SKM-1 (cell line): ENCODE results near the gene DRC3.
"Not testable (repeated sequence)": the region's sequence is repeated elsewhere in the genome, so short reads cannot be mapped to it uniquely, and the experiment has no call there.

Experiments
- DNase-seq: peaks from one replicate; lab custom pipeline; 2025; ENCODE audit not compliant: unreplicated experiment; lab: John Stamatoyannopoulos, UW

Gene DRC3

DNA sequence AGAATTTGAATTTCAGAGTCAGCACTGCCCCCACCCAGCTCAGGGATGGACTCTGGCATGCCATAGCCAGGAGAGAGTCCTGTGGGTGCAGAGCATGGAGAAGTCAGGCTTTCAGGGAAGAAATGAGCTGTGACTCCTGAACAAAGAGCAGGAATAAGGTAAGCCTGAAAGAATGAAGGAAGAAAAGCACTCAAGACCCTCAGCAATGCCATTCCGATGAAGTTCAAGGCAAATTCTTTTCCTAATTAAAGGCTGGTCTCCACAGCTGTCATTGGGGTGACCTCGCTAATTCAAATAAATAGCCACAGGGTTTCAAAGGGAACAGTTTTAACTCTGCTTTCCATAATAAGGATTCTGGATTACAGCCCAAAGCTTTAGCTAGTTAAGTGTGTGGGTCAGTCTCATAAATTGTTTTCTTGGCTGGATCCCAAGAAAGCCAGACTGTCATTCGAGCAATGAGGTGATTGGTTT is 32.2 kb upstream of the DRC3 start:
- DNase-seq, result no peak

DNA sequence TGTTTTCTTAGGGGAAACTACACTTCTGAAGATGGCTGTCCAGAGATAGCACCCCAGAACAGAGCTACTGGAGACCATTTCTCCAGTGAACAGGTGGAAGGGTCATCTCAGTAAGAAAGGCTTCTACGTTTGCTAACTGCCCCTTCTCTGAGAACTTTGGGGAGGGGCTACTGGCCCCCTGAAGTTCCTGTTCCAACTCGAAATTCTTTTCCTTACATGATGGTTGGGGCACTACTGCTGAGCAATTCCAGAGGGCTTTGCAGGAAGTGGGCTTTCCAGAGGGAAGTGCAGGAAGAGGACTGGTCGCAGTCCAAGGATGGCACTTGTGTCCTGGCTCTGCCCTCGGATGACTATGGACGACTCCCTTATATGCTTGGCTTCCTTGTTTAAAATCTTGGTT is 31.6 kb upstream of the DRC3 start:
- DNase-seq, result no peak

DNA sequence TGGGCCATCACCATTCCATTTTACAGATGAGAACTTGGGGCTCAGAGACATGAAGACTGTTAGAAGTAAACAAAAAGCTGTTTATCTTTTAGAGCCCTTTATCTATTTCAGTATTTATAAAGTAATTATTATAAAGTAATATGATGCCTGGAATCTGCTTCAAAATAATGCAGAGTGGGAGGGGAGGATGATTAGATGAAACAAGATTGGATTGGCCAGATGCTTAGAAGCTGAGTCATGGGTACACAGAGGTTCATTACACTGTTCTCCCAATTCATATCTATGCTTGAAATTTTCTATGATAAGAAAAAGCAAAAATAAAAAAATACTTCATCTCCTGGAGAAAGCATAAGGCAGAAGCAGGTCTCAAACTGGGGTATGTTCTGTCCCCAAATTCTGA is 29.8 kb upstream of the DRC3 start:
- no peak for DNase-seq

DNA sequence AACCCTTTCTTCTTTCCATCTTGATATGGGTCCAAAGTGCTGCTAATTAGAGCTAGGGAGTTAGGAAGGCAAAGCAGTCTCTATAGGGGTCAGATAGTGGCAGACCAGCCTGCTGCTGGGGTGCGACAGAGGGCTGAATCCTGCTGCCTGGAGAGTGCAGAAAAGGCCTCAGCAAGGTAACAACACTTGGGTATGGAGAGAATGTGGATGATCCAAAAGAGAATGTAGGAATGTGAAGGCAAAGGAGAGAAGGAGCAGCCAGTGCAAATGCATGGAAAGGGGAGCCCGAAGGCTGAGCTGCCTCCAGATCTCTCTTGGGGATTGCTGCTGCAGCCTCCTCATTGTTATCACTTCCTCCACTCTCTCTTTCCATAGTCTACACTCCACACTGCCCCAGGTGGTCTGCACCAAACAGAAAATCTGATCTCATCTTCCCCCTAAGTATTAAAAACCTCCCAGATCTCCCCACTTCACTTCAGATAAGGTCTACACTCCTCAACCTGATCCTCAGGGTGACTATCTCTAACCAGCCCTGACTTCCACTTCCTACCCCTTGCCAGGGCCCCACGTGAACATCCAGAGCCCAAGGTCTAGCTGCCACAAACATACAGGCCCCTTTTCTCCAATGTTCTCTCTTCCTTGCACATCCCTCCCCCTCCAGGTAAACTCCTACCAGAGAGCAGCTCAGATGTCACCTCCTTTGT is 29.2 kb upstream of the DRC3 start:
- DNase-seq, result no peak

DNA sequence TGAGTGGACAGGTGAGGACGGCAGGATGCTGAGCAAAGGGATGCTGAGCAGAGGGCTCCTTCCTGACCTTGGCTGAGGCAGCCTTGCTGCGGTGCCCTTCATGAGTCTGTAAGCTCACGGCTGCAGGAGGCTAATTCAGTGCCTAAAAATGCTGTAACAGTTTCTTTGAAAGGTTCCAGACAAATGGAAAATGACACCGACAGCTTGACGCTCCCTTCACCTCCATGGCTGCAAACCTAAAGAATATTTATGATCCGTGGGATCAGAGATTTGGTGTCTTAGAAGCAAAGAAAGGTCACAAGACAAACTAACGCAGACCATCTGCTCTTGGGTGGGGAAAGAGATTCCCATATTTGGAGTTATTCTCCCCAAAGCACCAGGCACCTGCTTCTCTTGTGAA is 28.4 kb upstream of the DRC3 start:
- DNase-seq, result no peak

DNA sequence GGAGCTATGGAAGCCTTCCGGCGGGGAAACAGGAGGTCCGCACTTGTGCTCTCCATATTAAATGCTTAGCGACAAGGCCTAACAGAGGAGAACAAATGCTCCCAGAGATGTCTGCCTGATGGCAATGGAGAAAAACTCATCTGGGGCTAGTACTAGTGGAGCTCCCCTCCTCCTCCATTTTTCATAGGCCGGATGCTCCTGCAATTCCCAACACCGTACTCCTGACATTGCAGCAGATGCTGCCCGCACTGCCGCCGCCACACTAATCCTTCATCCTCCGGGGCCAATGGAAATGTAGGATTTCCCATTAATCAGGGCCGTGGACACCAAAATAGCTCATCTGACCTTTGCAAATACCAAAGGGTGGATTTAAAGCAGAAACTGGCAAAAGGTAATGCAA is 27.9 kb upstream of the DRC3 start:
- no peak for DNase-seq

- no peak for DNase-seq
These were observed 26.6 kb upstream of the DRC3 start for GRCh38 chr17:17946093-17946492.

DNA sequence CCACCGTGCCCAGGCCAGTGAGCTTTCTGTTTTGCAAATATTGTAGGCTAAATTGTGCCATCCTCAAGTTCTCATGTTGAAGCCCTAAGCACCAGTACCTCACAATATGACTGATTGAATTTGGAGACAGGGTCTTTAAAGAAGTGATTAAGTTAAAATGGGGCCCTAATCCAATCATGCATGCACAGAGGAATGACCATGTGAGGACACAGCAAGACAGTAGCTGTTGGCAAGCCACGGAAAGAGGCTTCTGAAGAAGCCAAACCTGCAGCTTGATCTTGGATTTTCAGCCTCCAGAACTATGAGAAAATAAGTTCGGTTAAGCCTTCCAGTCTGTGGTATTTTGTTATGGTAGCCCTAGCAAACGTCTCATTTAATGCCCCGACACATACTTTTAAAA is 25.4 kb upstream of the DRC3 start:
- DNase-seq, result no peak

GRCh38 chr17:17947966-17948365 is 24.7 kb upstream of the DRC3 start:
- no peak for DNase-seq

DNA sequence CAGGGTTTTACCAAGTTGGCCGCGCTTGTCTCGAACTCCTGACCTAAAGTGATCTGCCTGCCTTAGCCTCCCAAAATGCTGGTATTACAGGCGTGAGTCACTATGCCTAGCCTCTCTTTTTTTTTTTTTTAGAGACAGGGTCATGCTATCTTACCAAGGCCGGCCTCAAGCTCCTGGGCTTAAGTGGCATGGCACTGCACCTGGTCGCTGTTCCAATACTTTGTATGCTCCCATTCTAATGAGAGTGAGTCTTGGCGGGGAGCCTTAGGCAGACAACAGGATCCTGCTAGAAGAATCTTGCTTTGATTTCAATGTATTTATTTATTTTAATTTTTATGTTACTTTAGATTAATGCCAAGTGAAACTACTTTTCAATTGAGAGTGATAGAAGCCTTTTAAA is 22.3 kb upstream of the DRC3 start:
- no peak for DNase-seq

DNA sequence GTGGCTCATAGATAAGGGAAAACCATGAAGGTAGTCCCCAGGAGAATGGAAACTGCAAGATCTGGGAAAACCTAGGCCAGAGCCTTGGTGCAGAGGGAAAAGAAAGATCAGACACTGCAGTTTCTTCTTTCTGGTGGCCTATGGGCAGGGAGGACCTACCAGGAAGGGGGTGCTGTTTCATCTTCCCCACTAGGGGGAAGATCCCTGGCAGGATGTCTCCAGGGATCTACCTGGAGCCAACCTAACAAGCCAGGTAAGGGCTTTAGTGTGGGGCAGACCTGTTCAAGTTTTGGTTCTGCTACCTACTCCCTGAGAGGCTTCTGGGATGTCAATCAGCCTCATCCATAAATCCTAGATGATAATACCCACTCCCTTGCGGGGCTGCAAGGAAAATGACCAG is 21.9 kb upstream of the DRC3 start:
- no peak for DNase-seq

- no peak for DNase-seq
These were observed 21.1 kb upstream of the DRC3 start for GRCh38 chr17:17951524-17951923.

GRCh38 chr17:17952691-17953090 is 20.0 kb upstream of the DRC3 start:
- DNase-seq, result no peak

- DNase-seq, result no peak
These were observed 18.6 kb upstream of the DRC3 start for GRCh38 chr17:17954079-17954478.

DNA sequence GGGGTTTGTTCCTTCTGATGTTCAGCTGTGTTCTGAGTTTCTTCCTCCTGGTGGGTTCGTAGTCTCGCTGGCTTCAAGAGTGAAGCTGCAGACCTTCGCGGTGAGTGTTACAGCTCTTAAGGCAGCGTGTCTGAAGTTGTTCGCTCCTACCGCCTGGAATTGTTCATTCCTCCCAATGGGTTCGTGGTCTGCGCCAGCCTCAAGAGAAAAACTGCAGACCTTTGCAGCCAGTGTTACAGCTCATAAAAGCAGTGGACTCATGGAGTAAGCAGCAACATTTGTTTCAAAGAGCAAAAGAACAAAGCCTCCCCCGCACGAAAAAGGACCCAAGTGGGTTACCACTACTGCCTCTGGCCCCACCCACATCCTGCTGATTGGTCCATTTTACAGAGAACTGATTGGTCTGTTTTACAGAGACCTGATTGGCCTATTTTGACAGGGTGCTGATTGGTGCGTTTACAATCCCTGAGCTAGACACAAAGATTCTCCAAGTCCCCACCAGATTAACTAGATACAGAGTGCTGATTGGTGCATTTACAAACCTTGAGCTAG is 16.8 kb upstream of the DRC3 start:
- not testable (repeated sequence) for DNase-seq

GRCh38 chr17:17957584-17957916 is 15.1 kb upstream of the DRC3 start:
- no peak for DNase-seq

DNA sequence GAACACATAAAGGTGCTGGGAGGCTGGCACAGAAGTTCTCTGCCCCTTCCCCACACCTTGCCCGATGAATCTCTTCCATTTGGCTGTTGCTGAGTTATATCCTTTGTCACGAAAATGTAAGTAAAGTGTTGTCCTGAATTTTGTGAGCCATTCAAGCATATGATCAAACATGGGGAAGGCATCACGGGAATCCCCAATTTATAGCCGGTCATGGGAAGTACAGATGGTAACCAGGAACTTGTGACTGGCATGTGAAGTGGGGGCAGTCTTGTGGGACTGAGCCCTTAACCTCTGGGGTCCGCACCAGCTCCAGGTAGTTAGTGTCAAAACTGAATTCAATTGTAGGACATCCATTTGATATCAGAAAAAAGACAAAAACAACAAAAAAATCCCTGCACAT is 13.7 kb upstream of the DRC3 start:
- no peak for DNase-seq

- no peak for DNase-seq
These were observed 12.9 kb upstream of the DRC3 start for GRCh38 chr17:17959520-17960361.

GRCh38 chr17:17960500-17961030 is 12.1 kb upstream of the DRC3 start:
- DNase-seq, result no peak

DNA sequence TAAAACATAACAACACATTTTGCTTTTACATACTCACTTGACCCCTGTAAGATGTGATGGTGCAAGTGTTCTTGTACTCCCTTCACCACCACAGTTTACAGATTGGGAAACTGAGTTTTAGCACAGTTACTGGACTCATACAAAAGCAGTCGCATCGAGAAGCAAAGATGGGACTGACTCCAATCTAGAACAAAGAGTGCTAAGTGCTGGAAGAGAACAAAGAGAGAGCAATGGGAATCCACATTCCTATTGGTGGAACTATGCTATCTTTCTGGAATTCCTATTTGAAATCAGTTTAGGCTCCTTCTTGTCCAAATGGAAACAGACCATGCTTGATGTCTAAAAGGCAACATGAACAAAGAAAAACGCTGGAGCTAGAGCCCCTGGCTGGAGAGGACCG is 9.6 kb upstream of the DRC3 start:
- DNase-seq, result no peak

GRCh38 chr17:17963694-17964436 is 8.8 kb upstream of the DRC3 start:
- no peak for DNase-seq
